WTC11 (cell line): ENCODE measurements around the gene PRR5L. TPM values are rescaled to one million over a fixed set of nuclear protein-coding genes. Genes with fewer than 3 reads are reported as not detected.

ENCODE experiments used
- ATAC-seq: fragments of 200-7000 bp; cut with Tn5 transposase; 2 replicates; pipeline ENCODE4 v1.10.0; 2021; ENCODE audit warnings: mild to moderate bottlenecking, moderate library complexity
- CTCF ChIA-PET: fragments of 300-600 bp; sonication (Branson Sonifier 250); formaldehyde crosslinking; loops from one replicate; lab custom pipeline; 2021; ENCODE audit warnings: antibody characterized with exemption; lab: Charles Lee
- POLR2A ChIA-PET: fragments of 350-600 bp; sonication (Branson Sonifier 250); formaldehyde crosslinking; loops from one replicate; lab custom pipeline; 2021; ENCODE audit warnings: antibody characterized with exemption; lab: Charles Lee
- DNase-seq: peaks from one replicate; pipeline ENCODE4 v3.0.0; 2021; ENCODE audit warnings: low spot score
- H3K27ac Mint-ChIP-seq: 2 replicates; pipeline ENCODE4 v1.8.0; 2021; ENCODE audit warnings: mixed read lengths
- H3K27me3 Mint-ChIP-seq: 2 replicates; pipeline ENCODE4 v1.8.0; 2021; ENCODE audit warnings: low read depth, mild to moderate bottlenecking, moderate library complexity, mixed read lengths
- H3K36me3 Mint-ChIP-seq: 2 replicates; pipeline ENCODE4 v1.8.0; 2021; ENCODE audit warnings: mixed read lengths
- H3K4me1 Mint-ChIP-seq: 2 replicates; pipeline ENCODE4 v1.8.0; 2022; ENCODE audit warnings: mixed read lengths
- H3K4me3 Mint-ChIP-seq: 2 replicates; pipeline ENCODE4 v1.8.0; 2021; ENCODE audit warnings: mild to moderate bottlenecking, moderate library complexity, mixed read lengths
- H3K9me3 Mint-ChIP-seq: 2 replicates; pipeline ENCODE4 v1.8.0; 2021; ENCODE audit warnings: mixed read lengths
- ATF1 ChIP-seq: sonication (generic); formaldehyde crosslinking; IDR thresholded peaks from 2 replicates; pipeline ENCODE4 v1.8.1; 2023; ENCODE audit warnings: mild to moderate bottlenecking, moderate library complexity, missing genetic modification reagents
- CREB1 ChIP-seq: sonication (generic); formaldehyde crosslinking; IDR thresholded peaks from 2 replicates; pipeline ENCODE4 v1.8.0; 2023; ENCODE audit warnings: mild to moderate bottlenecking, missing genetic modification reagents
- EMX1 ChIP-seq: fragments of 250-450 bp; sonication (Bioruptor Pico); IDR thresholded peaks from 2 replicates; pipeline ENCODE4 v1.8.0; 2021; ENCODE audit warnings: mild to moderate bottlenecking
- FOXP4 ChIP-seq: sonication (generic); formaldehyde crosslinking; IDR thresholded peaks from 2 replicates; pipeline ENCODE4 v1.8.0; 2022; ENCODE audit warnings: mild to moderate bottlenecking, missing genetic modification reagents
- IRF1 ChIP-seq: sonication (generic); formaldehyde crosslinking; IDR thresholded peaks from 2 replicates; pipeline ENCODE4 v1.8.0; 2023; ENCODE audit warnings: missing genetic modification reagents
- MYBL2 ChIP-seq: sonication (generic); formaldehyde crosslinking; IDR thresholded peaks from 2 replicates; pipeline ENCODE4 v1.8.1; 2023; ENCODE audit warnings: mild to moderate bottlenecking, moderate library complexity, missing genetic modification reagents
- NFE2L1 ChIP-seq: sonication (generic); formaldehyde crosslinking; IDR thresholded peaks from 2 replicates; pipeline ENCODE4 v1.8.1; 2023; ENCODE audit warnings: missing genetic modification reagents
- STAT6 ChIP-seq: sonication (generic); formaldehyde crosslinking; conservative IDR thresholded peaks from 2 replicates; pipeline ENCODE4 v1.8.1; 2023; ENCODE audit warnings: mild to moderate bottlenecking, low read depth, missing genetic modification reagents, moderate library complexity
- ZNF396 ChIP-seq: fragments of 250-450 bp; sonication (Bioruptor Pico); IDR thresholded peaks from 2 replicates; pipeline ENCODE4 v1.8.0; 2021; ENCODE audit warnings: mild to moderate bottlenecking, moderate library complexity, borderline replicate concordance
- ZNF423 ChIP-seq: fragments of 250-450 bp; sonication (Bioruptor Pico); IDR thresholded peaks from 2 replicates; pipeline ENCODE4 v2.1.2; 2022; ENCODE audit warnings: mild to moderate bottlenecking, moderate library complexity
- total RNA-seq: library from RNA; stranded (reverse); gene quantifications from 3 replicates; pipeline ENCODE4 v1.2.3, GENCODE V29; 2021
- TF ChIP-seq, protein P1 (sequence below): sonication (generic); formaldehyde crosslinking; IDR thresholded peaks from 2 replicates; pipeline ENCODE4 v1.8.0; 2022; ENCODE audit warnings: mild to moderate bottlenecking, missing genetic modification reagents
- TF ChIP-seq, protein P2 (sequence below): sonication (generic); formaldehyde crosslinking; IDR thresholded peaks from 2 replicates; pipeline ENCODE4 v1.8.1; 2023; ENCODE audit warnings: mild to moderate bottlenecking, missing genetic modification reagents
- TF ChIP-seq, protein P3 (sequence below): sonication (generic); formaldehyde crosslinking; IDR thresholded peaks from 2 replicates; pipeline ENCODE4 v1.8.1; 2022; ENCODE audit warnings: missing genetic modification reagents, borderline replicate concordance
- TF ChIP-seq, protein P4 (sequence below): fragments of 250-450 bp; sonication (Bioruptor Pico); IDR thresholded peaks from 2 replicates; pipeline ENCODE4 v2.1.2; 2022; ENCODE audit warnings: mild to moderate bottlenecking, moderate library complexity

The PRR5L gene
- total RNA-seq, 1 experiment from 2014 or later: 3.9 TPM

DNA sequence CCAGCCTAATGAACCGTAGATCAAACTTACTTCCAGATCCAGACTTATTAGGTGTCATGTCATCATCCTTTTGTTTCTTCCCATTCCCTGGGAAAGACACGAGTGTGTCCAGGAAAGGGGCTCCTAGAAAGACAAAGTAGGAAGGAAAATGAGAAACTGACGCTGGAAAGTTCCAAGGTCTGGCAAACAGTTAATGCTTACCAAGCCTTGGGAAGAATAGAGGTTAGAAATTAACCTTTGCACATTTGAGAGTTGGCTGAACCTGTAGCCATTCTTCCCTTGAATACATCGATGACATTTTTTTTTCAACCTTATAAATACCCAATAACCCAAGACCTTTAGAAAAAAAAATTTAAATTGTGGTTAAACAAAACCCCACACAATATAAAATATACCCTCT, 136.7 kb downstream of the PRR5L start:
- ATAC-seq: no peak
- Mint-ChIP-seq H3K27me3 (no peaks in the 10 kb centered on the region; the same call in 1 of the 2 replicates), H3K9me3 (no peaks in the 10 kb centered on the region), H3K4me1 (no peaks in the 10 kb centered on the region), H3K4me3 (no peak overlapping the region), H3K36me3 (no peaks in the 10 kb centered on the region), H3K27ac (no peak overlapping the region)
- POLR2A ChIA-PET: no interaction called here
- DNase-seq: no peak
- TF ChIP-seq CREB1: no peak
- CTCF ChIA-PET: no interaction called here

DNA sequence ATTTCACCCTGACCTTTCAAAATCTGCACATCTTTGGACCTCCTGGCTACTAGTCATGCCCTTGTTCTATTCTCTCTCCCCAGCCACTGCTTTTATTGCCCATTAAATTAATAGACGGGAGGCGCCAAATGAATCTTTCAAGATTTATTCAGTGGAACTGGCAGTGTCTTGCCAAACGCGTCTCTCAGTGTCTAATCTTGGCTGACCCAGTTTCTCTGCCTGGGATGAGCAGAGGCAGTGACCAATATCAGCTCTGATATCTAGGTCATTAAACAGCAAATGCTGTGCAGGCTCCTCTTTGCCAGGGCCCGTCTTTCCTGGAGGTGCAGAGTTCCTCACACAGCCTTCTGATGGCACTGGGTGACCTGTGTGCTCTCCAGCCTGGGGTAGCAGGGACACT, 140.0 kb downstream of the PRR5L start:
- TF ChIP-seq MYBL2 (no peak), IRF1 (CRISPR knock-in tag) (no peak), STAT6 (no peak), ZNF396 (CRISPR knock-in tag) (no peak), FOXP4 (CRISPR knock-in tag) (no peak), NFE2L1 (CRISPR knock-in tag) (no peak), EMX1 (no peak), ZNF423 (no peak), ATF1 (CRISPR knock-in tag) (no peak)
- TF ChIP-seq, protein P1, sequence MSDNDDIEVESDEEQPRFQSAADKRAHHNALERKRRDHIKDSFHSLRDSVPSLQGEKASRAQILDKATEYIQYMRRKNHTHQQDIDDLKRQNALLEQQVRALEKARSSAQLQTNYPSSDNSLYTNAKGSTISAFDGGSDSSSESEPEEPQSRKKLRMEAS (CRISPR knock-in tag): no peak
- TF ChIP-seq, protein P2, sequence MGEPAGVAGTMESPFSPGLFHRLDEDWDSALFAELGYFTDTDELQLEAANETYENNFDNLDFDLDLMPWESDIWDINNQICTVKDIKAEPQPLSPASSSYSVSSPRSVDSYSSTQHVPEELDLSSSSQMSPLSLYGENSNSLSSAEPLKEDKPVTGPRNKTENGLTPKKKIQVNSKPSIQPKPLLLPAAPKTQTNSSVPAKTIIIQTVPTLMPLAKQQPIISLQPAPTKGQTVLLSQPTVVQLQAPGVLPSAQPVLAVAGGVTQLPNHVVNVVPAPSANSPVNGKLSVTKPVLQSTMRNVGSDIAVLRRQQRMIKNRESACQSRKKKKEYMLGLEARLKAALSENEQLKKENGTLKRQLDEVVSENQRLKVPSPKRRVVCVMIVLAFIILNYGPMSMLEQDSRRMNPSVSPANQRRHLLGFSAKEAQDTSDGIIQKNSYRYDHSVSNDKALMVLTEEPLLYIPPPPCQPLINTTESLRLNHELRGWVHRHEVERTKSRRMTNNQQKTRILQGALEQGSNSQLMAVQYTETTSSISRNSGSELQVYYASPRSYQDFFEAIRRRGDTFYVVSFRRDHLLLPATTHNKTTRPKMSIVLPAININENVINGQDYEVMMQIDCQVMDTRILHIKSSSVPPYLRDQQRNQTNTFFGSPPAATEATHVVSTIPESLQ: no peak
- TF ChIP-seq, protein P3, sequence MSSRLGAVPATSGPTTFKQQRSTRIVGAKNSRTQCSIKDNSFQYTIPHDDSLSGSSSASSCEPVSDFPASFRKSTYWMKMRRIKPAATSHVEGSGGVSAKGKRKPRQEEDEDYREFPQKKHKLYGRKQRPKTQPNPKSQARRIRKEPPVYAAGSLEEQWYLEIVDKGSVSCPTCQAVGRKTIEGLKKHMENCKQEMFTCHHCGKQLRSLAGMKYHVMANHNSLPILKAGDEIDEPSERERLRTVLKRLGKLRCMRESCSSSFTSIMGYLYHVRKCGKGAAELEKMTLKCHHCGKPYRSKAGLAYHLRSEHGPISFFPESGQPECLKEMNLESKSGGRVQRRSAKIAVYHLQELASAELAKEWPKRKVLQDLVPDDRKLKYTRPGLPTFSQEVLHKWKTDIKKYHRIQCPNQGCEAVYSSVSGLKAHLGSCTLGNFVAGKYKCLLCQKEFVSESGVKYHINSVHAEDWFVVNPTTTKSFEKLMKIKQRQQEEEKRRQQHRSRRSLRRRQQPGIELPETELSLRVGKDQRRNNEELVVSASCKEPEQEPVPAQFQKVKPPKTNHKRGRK (CRISPR knock-in tag): no peak
- TF ChIP-seq, protein P4, sequence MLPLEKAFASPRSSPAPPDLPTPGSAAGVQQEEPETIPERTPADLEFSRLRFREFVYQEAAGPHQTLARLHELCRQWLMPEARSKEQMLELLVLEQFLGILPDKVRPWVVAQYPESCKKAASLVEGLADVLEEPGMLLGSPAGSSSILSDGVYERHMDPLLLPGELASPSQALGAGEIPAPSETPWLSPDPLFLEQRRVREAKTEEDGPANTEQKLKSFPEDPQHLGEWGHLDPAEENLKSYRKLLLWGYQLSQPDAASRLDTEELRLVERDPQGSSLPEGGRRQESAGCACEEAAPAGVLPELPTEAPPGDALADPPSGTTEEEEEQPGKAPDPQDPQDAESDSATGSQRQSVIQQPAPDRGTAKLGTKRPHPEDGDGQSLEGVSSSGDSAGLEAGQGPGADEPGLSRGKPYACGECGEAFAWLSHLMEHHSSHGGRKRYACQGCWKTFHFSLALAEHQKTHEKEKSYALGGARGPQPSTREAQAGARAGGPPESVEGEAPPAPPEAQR (CRISPR knock-in tag): no peak
- TF ChIP-seq, all 79 proteins: peak for 0
- CTCF ChIA-PET: no interaction called here
- H3K4me3 Mint-ChIP-seq: no peak overlapping the region
- no peak overlapping the region for H3K27ac Mint-ChIP-seq
- no peak for DNase-seq
- H3K36me3 Mint-ChIP-seq: peaks cover 4% of the 10 kb centered on the region; the same call in 1 of the 2 replicates
- H3K9me3 Mint-ChIP-seq: peaks cover 8% of the 10 kb centered on the region
- POLR2A ChIA-PET: no interaction called here
- H3K27me3 Mint-ChIP-seq: no peaks in the 10 kb centered on the region; the same call in 1 of the 2 replicates
- H3K4me1 Mint-ChIP-seq: no peaks in the 10 kb centered on the region
- no peak for ATAC-seq
